Hematopoietic multipotent progenitor cell treated with erythropoietin and hydrocortisone succinate and interleukin-3 and kit ligand, for 4 days (in vitro differentiated cells): Measurements from ENCODE around the gene TP53TG3D.
"Not testable (repeated sequence)": the region's sequence is repeated elsewhere in the genome, so short reads cannot be mapped to it uniquely, and the experiment has no call there.

Experiments used
- DNase-seq: peaks from one replicate; pipeline ENCODE4 v3.0.0-alpha.2; 2015

TP53TG3D gene, protein sequence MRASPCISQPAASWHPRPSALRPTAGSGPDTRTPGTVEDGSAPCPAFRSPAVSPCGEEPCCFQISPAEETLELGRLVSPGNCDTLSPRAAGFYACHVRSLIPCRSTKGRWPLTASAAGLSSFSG

DNA sequence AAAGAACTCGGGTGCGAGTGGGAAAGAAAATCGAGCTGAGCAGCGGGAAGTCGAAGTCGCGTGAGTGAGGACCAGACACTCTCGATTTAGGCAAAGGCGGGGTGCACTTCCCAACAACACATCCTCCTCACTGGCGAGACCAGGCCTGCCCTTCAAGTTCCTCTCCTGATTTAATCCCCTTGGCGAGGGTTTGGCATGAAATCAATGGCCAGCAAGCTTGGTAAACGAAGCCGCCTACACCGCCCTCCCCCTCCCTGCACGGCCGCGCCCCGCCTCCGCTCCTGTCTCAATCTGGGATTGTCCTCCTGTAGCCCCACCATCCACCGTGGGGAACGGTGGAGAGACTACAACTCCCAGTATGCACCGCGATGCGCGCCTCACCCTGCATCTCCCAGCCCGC lies at the start of gene TP53TG3D:
TSS of gene TP53TG3D (plus strand) at position 301 of the 400 bp plus-strand sequence. CDS start at position 369, 68 bp downstream.
- not testable (repeated sequence) for DNase-seq

DNA sequence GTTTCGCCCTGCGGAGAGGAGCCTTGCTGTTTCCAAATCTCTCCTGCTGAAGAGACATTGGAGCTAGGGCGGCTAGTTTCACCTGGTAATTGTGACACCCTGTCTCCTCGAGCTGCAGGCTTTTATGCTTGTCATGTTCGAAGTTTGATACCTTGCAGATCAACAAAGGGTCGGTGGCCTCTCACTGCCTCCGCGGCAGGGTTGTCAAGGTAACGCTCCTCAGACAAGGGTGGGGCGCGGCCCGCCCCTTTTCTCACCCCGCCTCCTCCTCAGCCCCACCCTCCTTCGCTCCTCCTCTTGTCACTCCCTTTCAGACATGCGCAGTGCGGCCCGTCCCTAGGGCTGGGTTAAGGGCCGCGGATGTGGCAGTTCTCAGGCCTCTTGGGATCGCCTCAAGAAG lies 421 bp downstream of the TP53TG3D start:
- not testable (repeated sequence) for DNase-seq

DNA sequence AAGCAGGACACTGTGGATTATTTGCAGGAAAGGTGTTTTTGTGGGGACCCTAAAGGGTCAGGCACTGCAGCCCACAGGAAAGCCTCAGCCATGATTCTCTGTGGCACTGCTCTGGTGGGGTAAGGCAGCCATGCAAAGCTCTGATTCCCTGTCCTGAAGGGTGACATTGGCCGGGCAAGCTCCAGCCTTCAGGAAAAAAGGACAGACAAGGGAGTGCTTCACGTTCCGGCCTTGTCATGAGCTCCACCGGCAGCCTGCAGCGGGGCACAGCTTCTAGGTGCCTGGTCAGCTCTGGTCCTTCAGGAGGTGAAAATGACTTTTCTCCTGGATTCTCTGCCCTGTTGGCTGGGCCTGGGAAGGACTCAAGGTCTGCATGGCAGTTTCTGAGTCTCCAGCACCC lies 8.4 kb downstream of the TP53TG3D start:
- DNase-seq = not testable (repeated sequence)

DNA sequence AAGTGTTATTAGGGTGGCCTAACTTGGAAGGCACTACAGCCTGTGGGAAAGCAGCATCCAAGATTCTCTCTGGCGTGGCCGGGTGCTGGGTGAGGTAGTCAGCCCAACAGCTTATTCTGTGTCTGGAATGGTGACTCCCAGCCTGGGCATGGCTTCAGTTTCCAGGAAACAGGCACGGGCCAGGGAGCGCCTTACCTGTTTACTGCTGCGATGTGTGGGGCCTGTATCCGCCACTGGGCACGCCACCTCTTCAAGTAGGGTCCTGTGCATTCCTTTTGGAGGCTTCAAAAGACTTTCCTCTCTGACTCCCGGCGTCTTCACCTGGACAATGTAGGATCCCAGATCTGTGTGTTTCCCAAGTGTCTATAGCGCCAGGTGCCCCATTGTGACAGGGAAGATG lies 10.5 kb downstream of the TP53TG3D start:
- not testable (repeated sequence) for DNase-seq

DNA sequence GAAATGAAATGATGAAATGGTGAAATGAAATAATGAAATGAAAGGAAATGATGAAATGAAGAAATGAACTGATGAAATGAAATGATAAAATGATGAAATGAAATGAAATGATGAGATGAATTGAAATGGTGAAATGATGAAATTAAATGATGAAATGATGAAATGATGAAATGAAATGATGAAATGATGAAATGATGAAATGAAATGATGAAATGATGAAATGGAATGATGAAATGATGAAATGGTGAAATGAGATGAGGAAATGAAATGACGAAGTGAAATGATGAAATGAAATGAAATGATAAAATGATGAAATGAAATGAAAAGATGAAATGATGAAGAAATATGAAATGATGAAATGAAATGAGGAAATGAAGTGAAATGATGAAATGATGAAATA lies 28.8 kb downstream of the TP53TG3D start:
- not testable (repeated sequence) for DNase-seq

DNA sequence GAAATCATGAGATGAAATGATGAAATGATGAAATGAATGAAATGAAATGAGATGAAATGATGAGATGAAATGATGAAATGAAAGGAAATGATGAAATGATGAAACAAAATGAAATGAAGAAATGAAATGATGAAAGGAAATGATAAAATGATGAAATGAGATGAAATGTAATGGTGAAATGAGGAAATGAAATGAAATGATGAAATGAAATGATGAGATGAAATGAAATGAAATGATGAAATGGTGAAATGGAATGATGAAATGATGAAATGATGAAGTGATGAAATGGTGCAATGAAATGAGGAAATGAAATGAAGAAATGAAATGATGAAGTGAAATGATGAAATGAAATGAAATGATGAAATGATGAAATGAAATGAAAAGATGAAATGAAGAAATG lies 29.9 kb downstream of the TP53TG3D start:
- DNase-seq = not testable (repeated sequence)

DNA sequence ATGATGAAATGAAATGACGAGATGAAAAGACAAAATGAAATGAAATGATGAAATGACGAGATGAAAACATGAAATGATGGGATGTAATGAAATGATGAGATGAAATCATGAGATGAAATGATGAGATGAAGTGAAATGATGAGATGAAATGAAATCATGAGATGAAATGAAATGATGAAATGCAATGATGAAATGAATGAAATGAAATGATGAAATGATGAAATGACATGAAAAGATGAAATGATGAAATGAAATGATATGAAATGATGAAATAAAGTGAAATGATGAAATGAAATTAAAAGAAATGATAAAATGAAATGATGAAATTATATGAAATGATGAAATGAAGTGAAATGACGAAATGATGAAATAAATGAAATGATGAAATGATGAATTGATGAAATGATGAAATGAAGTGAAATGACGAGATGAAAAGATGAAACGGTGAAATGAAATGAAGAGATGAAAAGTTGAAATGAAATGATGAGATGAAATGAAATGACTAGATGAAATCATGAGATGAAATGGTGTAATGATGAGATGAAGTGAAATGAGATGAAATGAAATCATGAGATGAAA lies 30.9 kb downstream of the TP53TG3D start:
- DNase-seq = not testable (repeated sequence)

DNA sequence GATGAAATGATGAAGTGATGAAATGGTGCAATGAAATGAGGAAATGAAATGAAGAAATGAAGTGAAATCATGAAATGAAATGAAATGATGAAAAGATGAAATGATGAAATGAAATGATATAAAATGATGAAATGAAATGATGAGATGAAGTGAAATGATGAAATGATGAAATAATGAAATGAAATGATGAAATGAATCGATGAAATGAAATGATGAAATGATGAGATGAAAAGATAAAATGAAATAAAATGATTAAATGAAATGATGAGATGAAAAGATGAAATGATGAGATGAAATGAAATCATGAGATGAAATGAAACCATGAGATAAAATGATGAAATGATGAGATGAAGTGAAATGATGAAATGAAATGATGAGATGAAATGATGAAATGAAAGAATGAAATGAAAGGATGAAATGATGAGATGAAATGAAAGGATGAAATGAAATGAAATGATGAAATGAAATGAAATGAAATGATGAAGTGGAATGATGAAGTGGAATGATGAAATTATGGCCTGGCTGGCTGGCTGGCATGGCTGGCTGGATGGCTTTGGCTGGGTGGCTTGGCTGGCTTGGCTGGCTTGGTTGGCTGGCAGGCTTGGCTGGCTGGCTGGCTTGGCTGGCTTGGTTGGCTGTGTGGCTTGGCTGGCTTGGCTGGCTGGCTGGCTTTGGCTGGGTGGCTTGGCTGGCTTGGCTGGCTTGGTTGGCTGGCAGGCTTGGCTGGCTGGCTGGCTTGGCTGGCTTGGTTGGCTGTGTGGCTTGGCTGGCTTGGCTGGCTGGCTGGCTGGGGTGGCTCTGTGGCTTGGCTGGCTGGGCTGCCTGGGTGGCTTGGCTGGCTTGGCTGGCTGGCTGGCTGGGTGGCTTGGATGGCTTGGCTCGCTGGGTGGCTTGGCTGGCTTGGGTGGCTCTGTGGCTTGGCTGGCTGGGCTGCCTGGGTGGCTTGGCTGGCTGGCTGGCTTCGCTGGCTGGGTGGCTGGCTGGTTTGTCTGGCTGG lies 32.0 kb downstream of the TP53TG3D start:
- not testable (repeated sequence) for DNase-seq

DNA sequence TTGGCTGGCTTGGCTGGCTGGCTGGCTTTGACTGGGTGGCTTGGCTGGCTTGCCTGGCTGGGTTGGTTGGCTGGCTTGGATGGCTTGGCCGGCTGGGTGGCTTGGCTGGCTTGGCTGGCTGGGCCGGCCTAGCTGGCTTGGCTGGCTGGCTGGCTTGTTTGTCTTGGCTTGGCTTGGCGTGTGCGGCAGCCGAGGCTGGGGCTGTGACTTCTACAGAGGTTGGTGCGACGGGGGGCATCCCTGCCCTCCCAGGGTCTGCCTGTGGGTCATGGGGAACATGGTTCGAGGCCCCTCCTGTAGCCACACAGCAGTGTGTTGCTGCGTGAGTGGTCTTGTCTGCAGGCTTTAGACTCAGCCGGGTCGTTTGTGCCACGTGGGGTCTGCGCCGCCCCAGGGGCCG lies 33.1 kb downstream of the TP53TG3D start:
- DNase-seq = not testable (repeated sequence)

DNA sequence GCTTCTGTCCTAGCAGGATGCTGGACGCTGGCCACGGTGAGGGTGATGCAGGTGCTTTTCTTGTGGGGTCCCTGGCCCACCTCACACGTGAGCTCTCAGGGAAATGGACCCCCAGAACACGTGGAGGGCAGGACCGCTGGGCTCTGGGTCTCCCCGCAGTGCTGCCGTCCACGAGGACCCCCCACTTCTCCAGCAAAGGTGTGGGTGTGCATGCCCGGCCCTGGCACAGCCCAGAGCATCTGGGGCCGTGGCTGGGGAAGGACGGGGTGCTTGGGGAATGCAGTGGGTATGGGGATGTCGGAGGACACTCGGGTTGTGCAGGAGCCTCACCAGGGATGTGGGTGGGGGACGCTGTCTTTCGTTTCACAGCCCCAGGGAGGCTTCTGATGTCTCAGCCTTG lies 34.7 kb downstream of the TP53TG3D start:
- DNase-seq = not testable (repeated sequence)

DNA sequence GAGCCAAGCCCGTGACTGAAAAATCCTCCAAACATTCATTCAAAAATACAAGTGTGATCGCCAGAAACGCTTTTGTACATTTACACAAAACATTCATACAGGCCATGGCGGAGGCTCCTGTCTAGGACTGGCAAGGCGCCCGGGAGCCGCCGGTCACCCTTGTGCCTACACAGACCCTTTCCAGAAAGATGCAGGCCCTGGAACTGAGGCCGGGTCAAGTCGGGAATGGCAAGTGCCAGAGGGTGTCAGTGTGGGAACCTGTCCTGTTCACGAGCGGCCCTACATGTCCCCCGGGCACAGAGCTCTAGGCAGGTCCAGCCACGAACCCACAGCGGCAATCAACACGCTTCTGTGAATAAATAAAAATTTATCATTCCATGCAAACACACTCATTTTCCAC lies 36.1 kb downstream of the TP53TG3D start:
- not testable (repeated sequence) for DNase-seq

DNA sequence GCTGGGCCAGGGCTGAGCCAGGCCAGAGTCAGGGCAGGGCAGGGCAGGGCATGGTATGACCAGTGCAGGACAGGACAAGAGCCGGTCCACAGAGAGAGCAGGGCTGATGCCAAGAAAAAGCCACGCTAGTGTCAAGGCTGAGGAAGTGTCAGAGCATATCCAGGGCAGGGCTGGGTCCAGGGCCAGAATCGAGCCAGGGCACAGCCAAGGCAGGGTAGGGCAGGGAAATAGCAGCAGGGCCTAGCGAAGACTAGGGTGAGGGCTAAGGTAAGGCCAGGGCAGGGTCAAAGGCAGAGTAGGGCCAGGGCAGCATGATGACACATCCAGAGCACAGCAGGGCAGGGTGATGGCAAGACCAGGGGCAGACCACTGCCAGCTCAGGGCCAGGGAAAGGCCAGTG lies 49.7 kb downstream of the TP53TG3D start:
- DNase-seq = not testable (repeated sequence)
